Measurements from ENCODE around the gene SHOX.

- no peak for TF ChIP-seq CTCF (IDR thresholded peaks at IDR 0.05)
- TF ChIP-seq POLR2AphosphoS5 (IDR thresholded peaks at IDR 0.05): no peak
- TF ChIP-seq POLR2A (IDR thresholded peaks at IDR 0.05): no peak
These were observed 11.3 kb downstream of the SHOX start for GRCh38 chrX:641671-642435.

All from prostate gland (tissue), 2 donors.